Measurements from ENCODE around the gene UQCRC2.

GRCh38 chr16:21957714-21958346 is 4.7 kb downstream of the UQCRC2 start:
- TF ChIP-seq, protein P1, sequence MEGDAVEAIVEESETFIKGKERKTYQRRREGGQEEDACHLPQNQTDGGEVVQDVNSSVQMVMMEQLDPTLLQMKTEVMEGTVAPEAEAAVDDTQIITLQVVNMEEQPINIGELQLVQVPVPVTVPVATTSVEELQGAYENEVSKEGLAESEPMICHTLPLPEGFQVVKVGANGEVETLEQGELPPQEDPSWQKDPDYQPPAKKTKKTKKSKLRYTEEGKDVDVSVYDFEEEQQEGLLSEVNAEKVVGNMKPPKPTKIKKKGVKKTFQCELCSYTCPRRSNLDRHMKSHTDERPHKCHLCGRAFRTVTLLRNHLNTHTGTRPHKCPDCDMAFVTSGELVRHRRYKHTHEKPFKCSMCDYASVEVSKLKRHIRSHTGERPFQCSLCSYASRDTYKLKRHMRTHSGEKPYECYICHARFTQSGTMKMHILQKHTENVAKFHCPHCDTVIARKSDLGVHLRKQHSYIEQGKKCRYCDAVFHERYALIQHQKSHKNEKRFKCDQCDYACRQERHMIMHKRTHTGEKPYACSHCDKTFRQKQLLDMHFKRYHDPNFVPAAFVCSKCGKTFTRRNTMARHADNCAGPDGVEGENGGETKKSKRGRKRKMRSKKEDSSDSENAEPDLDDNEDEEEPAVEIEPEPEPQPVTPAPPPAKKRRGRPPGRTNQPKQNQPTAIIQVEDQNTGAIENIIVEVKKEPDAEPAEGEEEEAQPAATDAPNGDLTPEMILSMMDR (IDR thresholded peaks at IDR 0.05; ENCODE audit: borderline replicate concordance, extremely low read depth, low read length, poor library complexity, severe bottlenecking) = no peak
- TF ChIP-seq EZH2 (IDR thresholded peaks at IDR 0.05; ENCODE audit: borderline replicate concordance, low read depth, low read length, severe bottlenecking) = no peak
